H1 (cell line): ENCODE data around the gene TTYH2. TPM values are rescaled to one million over a fixed set of nuclear protein-coding genes. Genes with fewer than 3 reads are reported as not detected.

Experiments used
- BCL11A ChIP-seq, 2 experiments: IDR thresholded peaks; one replicate each; pipeline ENCODE4 v1.6.1; 2011; ENCODE audit warnings: low read depth in 2 of 2, low read length in 2 of 2, mild to moderate bottlenecking in 2 of 2
- BRCA1 ChIP-seq: IDR thresholded peaks from 2 replicates; pipeline ENCODE4 v1.6.1; 2012; ENCODE audit warnings: low read depth, low read length, improper control_type of control experiment
- EGR1 ChIP-seq: IDR thresholded peaks from 2 replicates; pipeline ENCODE4 v1.6.1; 2011; ENCODE audit warnings: low read depth, low read length, borderline replicate concordance
- FOSL1 ChIP-seq: IDR thresholded peaks from 2 replicates; pipeline ENCODE4 v1.6.1; 2011; ENCODE audit warnings: mild to moderate bottlenecking, low read depth, low read length, moderate library complexity; ENCODE audit not compliant: insufficient read depth
- YY1 ChIP-seq: IDR thresholded peaks from 2 replicates; pipeline ENCODE4 v1.6.1; 2011; ENCODE audit warnings: low read depth, mild to moderate bottlenecking, low read length
- polyA plus RNA-seq, 7 experiments: library from polyadenylated mRNA; depleted of rRNA in 3 of 7; stranded (reverse) in 5 of 7; unstranded in 2 of 7; fragments of >200 nt in 5 of 7; fragments of 200-250 nt in 2 of 7; gene quantifications; 1 replicate in 5 of 7; 2 replicates in 1 of 7; 4 replicates in 1 of 7; pipeline versions ENCODE4 v1.2.1 to v1.2.3, GENCODE V29; 2011 to 2013; ENCODE audit warnings: missing spikeins in 2 of 7, mixed read lengths in 2 of 7
- total RNA-seq: library from RNA; stranded (reverse); fragmentation: NEBNext Ultra II Directional; extraction: Animal tissue kit (Norgen Biotek cat#: 25700); gene quantifications from 2 replicates; pipeline ENCODE4 v1.2.1, GENCODE V29; 2021
- TF ChIP-seq, protein P1 (sequence below): fragments of 300-600 bp; sonication (generic); IDR thresholded peaks from 2 replicates; pipeline ENCODE4 v1.7.1; 2012; ENCODE audit warnings: low read length, moderate library complexity, mild to moderate bottlenecking, inconsistent platforms; ENCODE audit not compliant: insufficient replicate concordance
- TF ChIP-seq, protein P2 (sequence below): IDR thresholded peaks from 2 replicates; pipeline ENCODE4 v1.6.1; 2012; ENCODE audit warnings: inconsistent platforms
- TF ChIP-seq, protein P3 (sequence below): IDR thresholded peaks from 2 replicates; pipeline ENCODE4 v1.6.1; 2012; ENCODE audit warnings: inconsistent platforms

Gene TTYH2
- total and polyA plus RNA-seq, 2 of the 8 experiments (the other 6 are each of a cell fraction or from before 2014, with no cell fraction given), result 3.2 to 9.2 TPM

DNA sequence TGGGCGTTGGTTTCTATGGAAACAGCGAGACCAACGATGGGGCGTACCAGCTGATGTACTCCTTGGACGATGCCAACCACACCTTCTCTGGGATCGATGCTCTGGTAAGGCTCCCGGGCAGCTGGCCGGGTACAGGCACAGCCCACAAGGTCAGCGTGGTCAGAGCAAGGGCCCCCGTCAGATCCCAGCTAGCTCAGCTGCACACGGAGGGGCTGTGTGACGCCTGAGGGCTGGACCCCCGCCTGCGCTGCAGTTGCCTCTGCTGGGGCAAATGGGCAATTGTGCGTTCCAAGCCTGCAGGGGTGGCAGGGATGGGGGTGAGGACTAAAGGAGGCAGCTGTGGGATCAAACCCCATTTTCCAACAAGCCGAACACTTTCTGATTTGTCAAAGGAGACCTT, 17.5 kb downstream of the TTYH2 start (continued):
- TF ChIP-seq, protein P1, sequence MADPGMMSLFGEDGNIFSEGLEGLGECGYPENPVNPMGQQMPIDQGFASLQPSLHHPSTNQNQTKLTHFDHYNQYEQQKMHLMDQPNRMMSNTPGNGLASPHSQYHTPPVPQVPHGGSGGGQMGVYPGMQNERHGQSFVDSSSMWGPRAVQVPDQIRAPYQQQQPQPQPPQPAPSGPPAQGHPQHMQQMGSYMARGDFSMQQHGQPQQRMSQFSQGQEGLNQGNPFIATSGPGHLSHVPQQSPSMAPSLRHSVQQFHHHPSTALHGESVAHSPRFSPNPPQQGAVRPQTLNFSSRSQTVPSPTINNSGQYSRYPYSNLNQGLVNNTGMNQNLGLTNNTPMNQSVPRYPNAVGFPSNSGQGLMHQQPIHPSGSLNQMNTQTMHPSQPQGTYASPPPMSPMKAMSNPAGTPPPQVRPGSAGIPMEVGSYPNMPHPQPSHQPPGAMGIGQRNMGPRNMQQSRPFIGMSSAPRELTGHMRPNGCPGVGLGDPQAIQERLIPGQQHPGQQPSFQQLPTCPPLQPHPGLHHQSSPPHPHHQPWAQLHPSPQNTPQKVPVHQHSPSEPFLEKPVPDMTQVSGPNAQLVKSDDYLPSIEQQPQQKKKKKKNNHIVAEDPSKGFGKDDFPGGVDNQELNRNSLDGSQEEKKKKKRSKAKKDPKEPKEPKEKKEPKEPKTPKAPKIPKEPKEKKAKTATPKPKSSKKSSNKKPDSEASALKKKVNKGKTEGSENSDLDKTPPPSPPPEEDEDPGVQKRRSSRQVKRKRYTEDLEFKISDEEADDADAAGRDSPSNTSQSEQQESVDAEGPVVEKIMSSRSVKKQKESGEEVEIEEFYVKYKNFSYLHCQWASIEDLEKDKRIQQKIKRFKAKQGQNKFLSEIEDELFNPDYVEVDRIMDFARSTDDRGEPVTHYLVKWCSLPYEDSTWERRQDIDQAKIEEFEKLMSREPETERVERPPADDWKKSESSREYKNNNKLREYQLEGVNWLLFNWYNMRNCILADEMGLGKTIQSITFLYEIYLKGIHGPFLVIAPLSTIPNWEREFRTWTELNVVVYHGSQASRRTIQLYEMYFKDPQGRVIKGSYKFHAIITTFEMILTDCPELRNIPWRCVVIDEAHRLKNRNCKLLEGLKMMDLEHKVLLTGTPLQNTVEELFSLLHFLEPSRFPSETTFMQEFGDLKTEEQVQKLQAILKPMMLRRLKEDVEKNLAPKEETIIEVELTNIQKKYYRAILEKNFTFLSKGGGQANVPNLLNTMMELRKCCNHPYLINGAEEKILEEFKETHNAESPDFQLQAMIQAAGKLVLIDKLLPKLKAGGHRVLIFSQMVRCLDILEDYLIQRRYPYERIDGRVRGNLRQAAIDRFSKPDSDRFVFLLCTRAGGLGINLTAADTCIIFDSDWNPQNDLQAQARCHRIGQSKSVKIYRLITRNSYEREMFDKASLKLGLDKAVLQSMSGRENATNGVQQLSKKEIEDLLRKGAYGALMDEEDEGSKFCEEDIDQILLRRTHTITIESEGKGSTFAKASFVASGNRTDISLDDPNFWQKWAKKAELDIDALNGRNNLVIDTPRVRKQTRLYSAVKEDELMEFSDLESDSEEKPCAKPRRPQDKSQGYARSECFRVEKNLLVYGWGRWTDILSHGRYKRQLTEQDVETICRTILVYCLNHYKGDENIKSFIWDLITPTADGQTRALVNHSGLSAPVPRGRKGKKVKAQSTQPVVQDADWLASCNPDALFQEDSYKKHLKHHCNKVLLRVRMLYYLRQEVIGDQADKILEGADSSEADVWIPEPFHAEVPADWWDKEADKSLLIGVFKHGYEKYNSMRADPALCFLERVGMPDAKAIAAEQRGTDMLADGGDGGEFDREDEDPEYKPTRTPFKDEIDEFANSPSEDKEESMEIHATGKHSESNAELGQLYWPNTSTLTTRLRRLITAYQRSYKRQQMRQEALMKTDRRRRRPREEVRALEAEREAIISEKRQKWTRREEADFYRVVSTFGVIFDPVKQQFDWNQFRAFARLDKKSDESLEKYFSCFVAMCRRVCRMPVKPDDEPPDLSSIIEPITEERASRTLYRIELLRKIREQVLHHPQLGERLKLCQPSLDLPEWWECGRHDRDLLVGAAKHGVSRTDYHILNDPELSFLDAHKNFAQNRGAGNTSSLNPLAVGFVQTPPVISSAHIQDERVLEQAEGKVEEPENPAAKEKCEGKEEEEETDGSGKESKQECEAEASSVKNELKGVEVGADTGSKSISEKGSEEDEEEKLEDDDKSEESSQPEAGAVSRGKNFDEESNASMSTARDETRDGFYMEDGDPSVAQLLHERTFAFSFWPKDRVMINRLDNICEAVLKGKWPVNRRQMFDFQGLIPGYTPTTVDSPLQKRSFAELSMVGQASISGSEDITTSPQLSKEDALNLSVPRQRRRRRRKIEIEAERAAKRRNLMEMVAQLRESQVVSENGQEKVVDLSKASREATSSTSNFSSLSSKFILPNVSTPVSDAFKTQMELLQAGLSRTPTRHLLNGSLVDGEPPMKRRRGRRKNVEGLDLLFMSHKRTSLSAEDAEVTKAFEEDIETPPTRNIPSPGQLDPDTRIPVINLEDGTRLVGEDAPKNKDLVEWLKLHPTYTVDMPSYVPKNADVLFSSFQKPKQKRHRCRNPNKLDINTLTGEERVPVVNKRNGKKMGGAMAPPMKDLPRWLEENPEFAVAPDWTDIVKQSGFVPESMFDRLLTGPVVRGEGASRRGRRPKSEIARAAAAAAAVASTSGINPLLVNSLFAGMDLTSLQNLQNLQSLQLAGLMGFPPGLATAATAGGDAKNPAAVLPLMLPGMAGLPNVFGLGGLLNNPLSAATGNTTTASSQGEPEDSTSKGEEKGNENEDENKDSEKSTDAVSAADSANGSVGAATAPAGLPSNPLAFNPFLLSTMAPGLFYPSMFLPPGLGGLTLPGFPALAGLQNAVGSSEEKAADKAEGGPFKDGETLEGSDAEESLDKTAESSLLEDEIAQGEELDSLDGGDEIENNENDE, result no peak
- TF ChIP-seq BRCA1, result no peak
- TF ChIP-seq FOSL1, result no peak
- TF ChIP-seq, protein P2, sequence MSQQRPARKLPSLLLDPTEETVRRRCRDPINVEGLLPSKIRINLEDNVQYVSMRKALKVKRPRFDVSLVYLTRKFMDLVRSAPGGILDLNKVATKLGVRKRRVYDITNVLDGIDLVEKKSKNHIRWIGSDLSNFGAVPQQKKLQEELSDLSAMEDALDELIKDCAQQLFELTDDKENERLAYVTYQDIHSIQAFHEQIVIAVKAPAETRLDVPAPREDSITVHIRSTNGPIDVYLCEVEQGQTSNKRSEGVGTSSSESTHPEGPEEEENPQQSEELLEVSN, result no peak
- TF ChIP-seq YY1, result no peak
- TF ChIP-seq BCL11A (IDR thresholded peaks at IDR 0.05; ENCODE audit: low read depth in 2 of 2, low read length in 2 of 2), result no peak
- no peak for TF ChIP-seq EGR1
- TF ChIP-seq, protein P3, sequence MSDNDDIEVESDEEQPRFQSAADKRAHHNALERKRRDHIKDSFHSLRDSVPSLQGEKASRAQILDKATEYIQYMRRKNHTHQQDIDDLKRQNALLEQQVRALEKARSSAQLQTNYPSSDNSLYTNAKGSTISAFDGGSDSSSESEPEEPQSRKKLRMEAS, result no peak
